Thymus (tissue), 11 donors: ENCODE data around the gene PPT1. TPM values are rescaled to one million over a fixed set of nuclear protein-coding genes. Genes with fewer than 3 reads are reported as not detected.

ENCODE experiments used
- DNase-seq, 9 donors: peaks; one replicate each; pipeline ENCODE4 v3.0.0-alpha.2; 2013; ENCODE audit warnings: low spot score in 9 of 9, low read depth in 6 of 9, missing footprints in 1 of 9
- H3K27ac ChIP-seq, 2 donors: one replicate each; pipeline ENCODE4 v1.5.1; 2013; ENCODE audit warnings: control low read depth in 1 of 2, low read depth in 1 of 2, low read length in 1 of 2, mild to moderate bottlenecking in 1 of 2, moderate library complexity in 1 of 2
- H3K27me3 ChIP-seq, 2 donors: one replicate each; pipeline ENCODE4 v1.5.1; 2013; ENCODE audit warnings: low read length in 1 of 2; ENCODE audit not compliant: control insufficient read depth in 2 of 2, insufficient read depth in 1 of 2
- H3K36me3 ChIP-seq, 2 donors: one replicate each; pipeline ENCODE4 v1.5.1; 2013; ENCODE audit warnings: low read length in 1 of 2, mild to moderate bottlenecking in 1 of 2, moderate library complexity in 1 of 2; ENCODE audit not compliant: control insufficient read depth in 2 of 2, insufficient read depth in 2 of 2
- H3K4me1 ChIP-seq, 2 donors: one replicate each; pipeline ENCODE4 v1.5.1; 2013; ENCODE audit warnings: low read length in 2 of 2; ENCODE audit not compliant: control insufficient read depth in 2 of 2, insufficient read depth in 2 of 2
- H3K4me3 ChIP-seq, 2 donors: one replicate each; pipeline ENCODE4 v1.5.1; 2013; ENCODE audit warnings: low read length in 2 of 2, control low read depth in 1 of 2, mild to moderate bottlenecking in 1 of 2
- H3K9me3 ChIP-seq, 2 donors: one replicate each; pipeline ENCODE4 v1.5.1; 2013; ENCODE audit warnings: low read length in 1 of 2, mild to moderate bottlenecking in 1 of 2; ENCODE audit not compliant: control insufficient read depth in 2 of 2, insufficient read depth in 1 of 2
- WGBS: extraction: QIAGEN DNeasy Blood & Tissue Kit; methylation state at CpG from one replicate; pipeline ENCODE4 v1.1.7; 2013; 5-methylcytosine and 5-hydroxymethylcytosine counted together
- polyA plus RNA-seq: library from polyadenylated mRNA; stranded (reverse); fragments of 200-250 nt; gene quantifications from one replicate; pipeline ENCODE4 v1.2.3, GENCODE V29; 2013
- total RNA-seq: library from RNA; stranded (reverse); fragments of 120-200 nt; gene quantifications from one replicate; pipeline ENCODE4 v1.2.4, GENCODE V29; 2013
- donor health status: healthy.

PPT1 gene
- total and polyA plus RNA-seq, 2 donors = 81.5 to 97.3 TPM

- peaks cover 0 to 6% of the 10 kb centered on the region in 2 donors for H3K9me3 ChIP-seq
- 96% methylated on average over 3 of the region's 3 CpGs for WGBS
- no peaks in the 10 kb centered on the region for H3K36me3 ChIP-seq
- peaks cover 9 to 20% of the 10 kb centered on the region in 2 donors for H3K4me1 ChIP-seq
- no peak overlapping the region for H3K4me3 ChIP-seq
- no peaks in the 10 kb centered on the region for H3K27me3 ChIP-seq
- H3K27ac ChIP-seq = no peak overlapping the region
- no peak for DNase-seq
These were observed 66.4 kb downstream of the PPT1 start for GRCh38 chr1:40030528-40031135.

- 46% methylated on average over 3 of the region's 3 CpGs for WGBS
- DNase-seq = peak in 1 of 9 donors; percentile 14
- no peak overlapping the region for H3K4me3 ChIP-seq
These were observed 67.4 kb downstream of the PPT1 start for GRCh38 chr1:40029608-40030007.

DNA sequence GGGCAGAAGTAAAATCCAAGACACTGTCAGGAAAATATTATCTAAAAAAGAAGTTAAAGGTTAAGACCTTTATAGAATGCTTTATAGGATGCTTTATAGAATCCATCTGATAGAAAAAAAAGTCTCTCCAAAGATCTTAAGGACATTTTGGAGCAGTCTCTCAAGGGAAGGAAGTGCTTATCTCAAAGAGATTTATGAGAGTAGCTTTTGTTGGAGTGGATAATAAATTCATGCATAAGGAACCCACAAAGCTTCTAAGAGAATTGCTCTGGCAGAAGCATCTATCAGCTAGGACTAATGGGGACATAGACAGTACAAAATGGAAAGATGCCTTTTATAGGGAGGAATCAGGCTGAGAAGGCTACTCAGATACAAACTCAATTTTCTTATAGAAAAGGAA, 69.4 kb downstream of the PPT1 start:
- H3K9me3 ChIP-seq = peaks cover 1 to 10% of the 10 kb centered on the region in 2 donors
- no peak overlapping the region for H3K27ac ChIP-seq
- no peaks in the 10 kb centered on the region for H3K27me3 ChIP-seq
- H3K4me1 ChIP-seq = peaks cover 0 to 6% of the 10 kb centered on the region in 2 donors
- no peaks in the 10 kb centered on the region for H3K36me3 ChIP-seq
- no peak for DNase-seq
- H3K4me3 ChIP-seq = no peak overlapping the region

More at GRCh38 chr1:40029608-40030007, 67.4 kb downstream of the PPT1 start:
- H3K27ac ChIP-seq = no peak overlapping the region
- peaks cover 0 to 6% of the 10 kb centered on the region in 2 donors for H3K9me3 ChIP-seq
- no peaks in the 10 kb centered on the region for H3K36me3 ChIP-seq
- peaks cover under 1 to 10% of the 10 kb centered on the region in 2 donors for H3K4me1 ChIP-seq
- no peaks in the 10 kb centered on the region for H3K27me3 ChIP-seq

GRCh38 chr1:40024671-40025070, 72.4 kb downstream of the PPT1 start:
- no peak for DNase-seq
- H3K27me3 ChIP-seq = no peaks in the 10 kb centered on the region
- peaks cover 0 to 2% of the 10 kb centered on the region in 2 donors for H3K4me1 ChIP-seq
- peaks cover 1 to 10% of the 10 kb centered on the region in 2 donors for H3K9me3 ChIP-seq
- 96% methylated on average over 2 of the region's 2 CpGs for whole genome bisulfite sequencing
- no peak overlapping the region for H3K27ac ChIP-seq
- H3K4me3 ChIP-seq = no peak overlapping the region
- H3K36me3 ChIP-seq = no peaks in the 10 kb centered on the region

DNA sequence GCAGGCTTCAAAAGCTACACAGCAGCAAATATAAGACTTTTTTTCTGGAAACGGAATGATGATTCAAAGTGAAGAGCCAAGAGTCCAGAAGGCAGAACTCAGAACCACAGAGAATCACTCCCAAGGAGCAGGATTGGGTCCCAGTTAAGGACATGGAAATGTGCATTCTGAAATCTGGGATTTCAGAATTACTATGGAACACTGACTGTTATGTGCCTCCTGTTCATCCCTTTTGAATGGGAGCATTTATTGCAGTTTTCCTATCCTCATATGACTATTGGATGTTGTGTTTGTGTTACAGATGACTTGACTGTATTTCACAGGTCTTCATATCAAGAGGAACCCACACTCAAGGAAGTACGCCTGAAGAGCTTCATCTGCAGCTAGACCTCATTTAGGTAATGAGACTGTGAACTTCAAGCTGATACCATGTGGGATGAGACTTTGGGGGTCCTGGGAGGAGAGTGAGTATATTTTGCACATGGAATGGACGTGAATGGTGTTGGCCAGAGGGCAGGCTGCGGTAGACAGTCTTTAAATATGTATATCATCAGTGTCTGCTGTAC, 73.6 kb downstream of the PPT1 start:
- no peak for DNase-seq
- Histone ChIP-seq H3K4me1 (no peaks in the 10 kb centered on the region), H3K36me3 (no peaks in the 10 kb centered on the region), H3K9me3 (peaks cover 1 to 10% of the 10 kb centered on the region in 2 donors), H3K4me3 (no peak overlapping the region), H3K27me3 (no peaks in the 10 kb centered on the region), H3K27ac (no peak overlapping the region)
- 85% methylated on average over 4 of the region's 4 CpGs for WGBS

Other genes with a start within 250 kb of the PPT1 start
- 22.9 TPM for gene TRIT1, start 213.7 kb downstream of the PPT1 start, total RNA-seq
- 27.2 TPM for gene TRIT1, start 213.7 kb downstream of the PPT1 start, polyA plus RNA-seq
- gene MYCL, start 195.3 kb downstream of the PPT1 start, total RNA-seq = 12.4 TPM
- gene MYCL, start 195.3 kb downstream of the PPT1 start, polyA plus RNA-seq = 8.9 TPM
- gene MFSD2A, start 142.1 kb downstream of the PPT1 start, total RNA-seq = 2.3 TPM
- gene MFSD2A, start 142.1 kb downstream of the PPT1 start, polyA plus RNA-seq = 2.9 TPM
- gene CAP1, start 56.5 kb downstream of the PPT1 start, total RNA-seq = 268 TPM
- 202 TPM for gene CAP1, start 56.5 kb downstream of the PPT1 start, polyA plus RNA-seq
- gene RLF, start 64.1 kb upstream of the PPT1 start, total RNA-seq = 22.4 TPM
- 10.8 TPM for gene RLF, start 64.1 kb upstream of the PPT1 start, polyA plus RNA-seq
- not detected for gene TMCO2, start 150.7 kb upstream of the PPT1 start, total RNA-seq
- gene TMCO2, start 150.7 kb upstream of the PPT1 start, polyA plus RNA-seq = 0.30 TPM
- 23.4 TPM for gene ZMPSTE24, start 161.0 kb upstream of the PPT1 start, total RNA-seq
- 23.7 TPM for gene ZMPSTE24, start 161.0 kb upstream of the PPT1 start, polyA plus RNA-seq
- 3.4 TPM for gene COL9A2, start 220.0 kb upstream of the PPT1 start, total RNA-seq
- gene COL9A2, start 220.0 kb upstream of the PPT1 start, polyA plus RNA-seq = 39.1 TPM